HCT116 (cell line): ENCODE measurements around the gene ZNHIT3. TPM values are rescaled to one million over a fixed set of nuclear protein-coding genes. Genes with fewer than 3 reads are reported as not detected.

Experiments used
- ATAC-seq: fragments of 200-7000 bp; cut with Tn5 transposase; 2 replicates; pipeline ENCODE4 v1.9.1; 2020; ENCODE audit warnings: mild to moderate bottlenecking, moderate library complexity
- BruUV-seq: library from RNA; stranded (reverse); fragments of 400-500 nt; replicated peaks from 2 replicates; lab custom pipeline; 2021; lab: Mats Ljungman, UMichigan
- CTCF ChIA-PET: fragments of 300-600 bp; sonication (Branson Sonifier 250); formaldehyde crosslinking; loops from one replicate; lab custom pipeline; 2021; ENCODE audit warnings: antibody characterized with exemption; lab: Charles Lee
- POLR2A ChIA-PET: fragments of 300-600, 350-600 bp; sonication (Branson Sonifier 250); formaldehyde crosslinking; loops from one replicate; lab custom pipeline; 2021; ENCODE audit warnings: antibody characterized with exemption; lab: Charles Lee
- RAD21 ChIA-PET, 2 experiments: fragments of 300-600 bp; sonication (Branson Sonifier 250); formaldehyde crosslinking; loops; one replicate each; lab custom pipeline; 2023; ENCODE audit warnings: low total read pairs in 2 of 2; ENCODE audit not compliant: uncharacterized antibody in 2 of 2, unreplicated experiment in 2 of 2, low non-redundant PET in 1 of 2; lab: Charles Lee
- DNase-seq: peaks from one replicate; pipeline ENCODE4 v3.0.0-alpha.2; 2010; ENCODE audit warnings: low read depth, low spot score
- H2AFZ ChIP-seq: fragments of 200-600 bp; shearing (Covaris generic), sonication (generic); 2 replicates; pipeline ENCODE4 v1.6.1; 2017; ENCODE audit warnings: low read depth, mixed run types, mixed read lengths, antibody characterized with exemption, low read length; ENCODE audit not compliant: poor library complexity, severe bottlenecking
- H3K27ac ChIP-seq: 2 replicates; pipeline ENCODE4 v1.5.1; 2012; ENCODE audit warnings: low read depth, low read length
- H3K27me3 ChIP-seq: fragments of 200-600 bp; sonication (generic); 2 replicates; pipeline ENCODE4 v1.6.1; 2016; ENCODE audit warnings: mixed run types, low read length, mixed read lengths; ENCODE audit not compliant: insufficient read depth
- H3K36me3 ChIP-seq, 2 experiments: fragments of 200-500 bp in 1 of 2; fragments of 200-600 bp in 1 of 2; sonication (Bioruptor generic) in 1 of 2; sonication (generic) in 1 of 2; 2 replicates each; pipeline versions ENCODE4 v1.5.1 to v1.6.1; 2014 to 2016; ENCODE audit warnings: low read length in 2 of 2, inconsistent platforms in 1 of 2, mixed read lengths in 1 of 2, mixed run types in 1 of 2; ENCODE audit not compliant: insufficient read depth in 2 of 2, control insufficient read depth in 1 of 2
- H3K4me1 ChIP-seq, 2 experiments: fragments of 200-600 bp in 1 of 2; sonication (generic) in 1 of 2; 2 replicates each; pipeline versions ENCODE4 v1.5.1 to v1.6.1; 2012 to 2017; ENCODE audit warnings: low read length in 2 of 2, inconsistent platforms in 1 of 2, mild to moderate bottlenecking in 1 of 2, mixed read lengths in 1 of 2, mixed run types in 1 of 2, moderate library complexity in 1 of 2; ENCODE audit not compliant: insufficient read depth in 2 of 2, control insufficient read depth in 1 of 2
- H3K4me2 ChIP-seq: fragments of 200-600 bp; sonication (generic); 2 replicates; pipeline ENCODE4 v1.6.1; 2017; ENCODE audit warnings: mixed run types, low read length, mixed read lengths
- H3K4me3 ChIP-seq, 2 experiments: fragments of 200-600 bp in 1 of 2; sonication (generic) in 1 of 2; replicated peaks in 1 of 2; 2 replicates each; pipeline ENCODE4 v1.5.1; 2011 to 2016; ENCODE audit warnings: low read length in 2 of 2, control low read depth in 1 of 2, low read depth in 1 of 2, mild to moderate bottlenecking in 1 of 2, mixed read lengths in 1 of 2, mixed run types in 1 of 2
- H3K79me2 ChIP-seq: fragments of 200-600 bp; sonication (generic); 2 replicates; pipeline ENCODE4 v1.6.1; 2017; ENCODE audit warnings: mild to moderate bottlenecking, mixed run types, low read length, moderate library complexity, mixed read lengths; ENCODE audit not compliant: insufficient read depth
- H3K9ac ChIP-seq: fragments of 200-600 bp; sonication (generic); 2 replicates; pipeline ENCODE4 v1.6.1; 2016; ENCODE audit warnings: low read length, mixed read lengths
- H3K9me2 ChIP-seq: fragments of 200-600 bp; sonication (generic), shearing (Covaris generic); 2 replicates; pipeline ENCODE4 v1.6.1; 2017; ENCODE audit warnings: mixed run types, mild to moderate bottlenecking, moderate library complexity; ENCODE audit not compliant: insufficient read depth
- H3K9me3 ChIP-seq, 2 experiments: fragments of 200-500 bp in 1 of 2; fragments of 200-600 bp in 1 of 2; sonication (Bioruptor generic) in 1 of 2; sonication (generic) in 1 of 2; 2 replicates each; pipeline ENCODE4 v1.6.1; 2014 to 2017; ENCODE audit warnings: low read length in 2 of 2, mixed read lengths in 2 of 2, inconsistent platforms in 1 of 2, low read depth in 1 of 2, mild to moderate bottlenecking in 1 of 2, mixed run types in 1 of 2, moderate library complexity in 1 of 2; ENCODE audit not compliant: control insufficient read depth in 1 of 2, insufficient read depth in 1 of 2
- H4K20me1 ChIP-seq: fragments of 200-600 bp; sonication (generic), shearing (Covaris generic); 2 replicates; pipeline ENCODE4 v1.6.1; 2017; ENCODE audit warnings: mixed run types, mild to moderate bottlenecking, moderate library complexity; ENCODE audit not compliant: insufficient read depth
- CBX3 ChIP-seq: IDR thresholded peaks from 2 replicates; pipeline ENCODE4 v1.6.1; 2012; ENCODE audit warnings: low read depth
- CEBPB ChIP-seq: IDR thresholded peaks from 2 replicates; pipeline ENCODE4 v1.6.1; 2012; ENCODE audit warnings: low read depth
- EGR1 ChIP-seq: IDR thresholded peaks from 2 replicates; pipeline ENCODE4 v1.6.1; 2012; ENCODE audit warnings: low read depth
- ELF1 ChIP-seq: IDR thresholded peaks from 2 replicates; pipeline ENCODE4 v1.6.1; 2012; ENCODE audit warnings: low read depth, borderline replicate concordance
- EZH2 ChIP-seq: fragments of 200-600 bp; sonication (generic); IDR thresholded peaks from 2 replicates; pipeline ENCODE4 v1.6.1; 2017; ENCODE audit warnings: antibody characterized with exemption, mixed run types
- EZH2phosphoT487 ChIP-seq: fragments of 200-600 bp; IDR thresholded peaks from 2 replicates; pipeline ENCODE4 v1.6.1; 2018; ENCODE audit warnings: antibody characterized with exemption, borderline replicate concordance
- FOSL1 ChIP-seq: IDR thresholded peaks from 2 replicates; pipeline ENCODE4 v1.6.1; 2012; ENCODE audit warnings: low read depth
- JUND ChIP-seq: IDR thresholded peaks from 2 replicates; pipeline ENCODE4 v1.6.1; 2012
- POLR2A ChIP-seq: IDR thresholded peaks from 2 replicates; pipeline ENCODE4 v1.7.0; 2011; ENCODE audit warnings: borderline replicate concordance; ENCODE audit not compliant: insufficient read depth, insufficient read length; ENCODE audit errors: extremely low read depth
- POLR2AphosphoS5 ChIP-seq: IDR thresholded peaks from 2 replicates; pipeline ENCODE4 v1.6.1; 2011; ENCODE audit warnings: mild to moderate bottlenecking, low read depth, low read length, moderate library complexity
- RAD21 ChIP-seq: IDR thresholded peaks from 2 replicates; pipeline ENCODE4 v1.6.1; 2012; ENCODE audit warnings: low read depth, mild to moderate bottlenecking
- REST ChIP-seq: IDR thresholded peaks from 2 replicates; pipeline ENCODE4 v1.6.1; 2012; ENCODE audit warnings: low read depth
- SIN3A ChIP-seq: IDR thresholded peaks from 2 replicates; pipeline ENCODE4 v1.6.1; 2012; ENCODE audit warnings: low read depth
- SRF ChIP-seq: IDR thresholded peaks from 2 replicates; pipeline ENCODE4 v1.6.1; 2012; ENCODE audit warnings: low read depth
- TCF7L2 ChIP-seq: IDR thresholded peaks from 2 replicates; pipeline ENCODE4 v1.7.0; 2011; ENCODE audit warnings: borderline replicate concordance, inconsistent platforms; ENCODE audit not compliant: insufficient read depth, insufficient read length; ENCODE audit errors: extremely low read depth
- YY1 ChIP-seq: IDR thresholded peaks from 2 replicates; pipeline ENCODE4 v1.6.1; 2011; ENCODE audit warnings: low read length, low read depth, moderate library complexity, mild to moderate bottlenecking; ENCODE audit not compliant: insufficient replicate concordance; ENCODE audit errors: extremely low read depth
- ZFX ChIP-seq: fragments of 450-650 bp; IDR thresholded peaks from 2 replicates; pipeline ENCODE4 v1.6.1; 2017
- ZNF274 ChIP-seq: fragments of 200-500 bp; sonication (Bioruptor generic); IDR thresholded peaks from 2 replicates; pipeline ENCODE4 v1.6.1; 2014; ENCODE audit warnings: mild to moderate bottlenecking, low read depth, low read length, inconsistent platforms
- intact Hi-C: fragments of 100-400 bp; cut with micrococcal nuclease; formaldehyde crosslinking; loops from 2 replicates; pipeline ENCODE4 v1.10.0; 2022
- total RNA-seq: library from RNA; stranded (reverse); gene quantifications from one replicate; pipeline ENCODE4 v1.2.1, GENCODE V29; 2021; ENCODE audit not compliant: unreplicated experiment

The ZNHIT3 gene
- total RNA-seq, 1 experiment from 2014 or later = 33.9 TPM

GRCh38 chr17:36494674-36495073 is 8.2 kb downstream of the ZNHIT3 start:
- no TSS peak for BruUV-seq
- no peak for DNase-seq
- H3K9me3 ChIP-seq = no peaks in the 10 kb centered on the region; a peak in 1 of 4 replicates
- H3K79me2 ChIP-seq = peaks cover 23% of the 10 kb centered on the region
- no peaks in the 10 kb centered on the region for H3K9me2 ChIP-seq
- H3K4me3 ChIP-seq = no peak overlapping the region
- ChIA-PET CTCF (no interaction called here), POLR2A (interaction anchor here (1.5 kb wide), 1 partner anchor 40 kb away, joined by 3 read pairs; the partner anchor contains the start of genes MYO19 and PIGW), RAD21 (no interaction called here)
- H3K27me3 ChIP-seq = no peaks in the 10 kb centered on the region
- H4K20me1 ChIP-seq = 0 out of 2 replicates have a peak, but pooled peaks cover 5% of the 10 kb centered on the region
- no peak for ATAC-seq
- no peaks in the 10 kb centered on the region for H3K4me1 ChIP-seq
- H3K27ac ChIP-seq = no peak overlapping the region
- no peak overlapping the region for H3K9ac ChIP-seq
- H3K4me2 ChIP-seq = no peak overlapping the region
- intact Hi-C loops = no loop called here
- no peak for TF ChIP-seq POLR2A
- no peak for TF ChIP-seq EZH2
- TF ChIP-seq REST = no peak
- TF ChIP-seq TCF7L2 = no peak
- no peak for TF ChIP-seq EZH2phosphoT487
- no peak for TF ChIP-seq SRF
- no peak for TF ChIP-seq EGR1
- no peak for TF ChIP-seq ELF1
- TF ChIP-seq RAD21 = no peak
- no peak for TF ChIP-seq ZNF274
- no peak for TF ChIP-seq POLR2AphosphoS5
- no peak for TF ChIP-seq CBX3
- no peak for TF ChIP-seq YY1
- no peak for TF ChIP-seq ZFX
- TF ChIP-seq CEBPB = no peak
- no peak for TF ChIP-seq JUND
- no peak for TF ChIP-seq FOSL1
- TF ChIP-seq SIN3A = no peak
- H3K36me3 ChIP-seq = peaks cover 43 to 45% of the 10 kb centered on the region in 2 experiments
- H2AFZ ChIP-seq = no peak overlapping the region
